Ovary (tissue), 9 donors: ENCODE data around the gene SAV1. TPM values are rescaled to one million over a fixed set of nuclear protein-coding genes. Genes with fewer than 3 reads are reported as not detected.

Source experiments
- DNase-seq, 5 donors: peaks; one replicate each; pipeline ENCODE4 v3.0.0-alpha.2; 2019 to 2020
- H3K27ac ChIP-seq, 2 donors: fragments of 200-600 bp; one replicate each; pipeline versions ENCODE4 v1.5.1 to v1.8.0; 2019 to 2022
- H3K27me3 ChIP-seq: fragments of 200-600 bp; one replicate; pipeline ENCODE4 v1.8.0; 2022
- H3K36me3 ChIP-seq: fragments of 200-600 bp; sonication (generic); one replicate; pipeline ENCODE4 v1.5.1; 2019
- H3K4me1 ChIP-seq: one replicate; pipeline ENCODE4 v1.8.1; 2013; ENCODE audit warnings: mild to moderate bottlenecking, moderate library complexity; ENCODE audit not compliant: insufficient read depth
- H3K4me3 ChIP-seq: fragments of 200-600 bp; sonication (generic); one replicate; pipeline ENCODE4 v1.5.1; 2017
- H3K9me3 ChIP-seq, 2 donors: fragments of 200-600 bp in 1 of 2; sonication (generic) in 1 of 2; one replicate each; pipeline versions ENCODE4 v1.5.1 to v1.8.1; 2013 to 2019; ENCODE audit warnings: mild to moderate bottlenecking in 1 of 2, moderate library complexity in 1 of 2
- EP300 ChIP-seq: sonication (generic); formaldehyde crosslinking; IDR thresholded peaks from one replicate; pipeline ENCODE4 v1.6.1; 2017; ENCODE audit warnings: antibody characterized with exemption
- POLR2A ChIP-seq: fragments of 450-650 bp; IDR thresholded peaks from one replicate; pipeline ENCODE4 v1.6.1; 2017; ENCODE audit warnings: antibody characterized with exemption, mild to moderate bottlenecking, moderate library complexity
- whole genome bisulfite sequencing, 3 donors: extraction: QIAGEN DNeasy Blood & Tissue Kit in 1 of 3; methylation state at CpG; one replicate each; pipeline versions ENCODE4 v1.1.5 to v1.1.7; 2013 to 2017; 5-methylcytosine and 5-hydroxymethylcytosine counted together
- intact Hi-C, 4 donors: fragments of 100-400 bp; cut with DNase I; formaldehyde crosslinking; loops; one replicate each; pipeline versions ENCODE4 v1.11.0 to v1.15.1; 2022 to 2023
- polyA plus RNA-seq, 2 donors: library from polyadenylated mRNA; stranded (reverse); fragments of 200-250 nt in 1 of 2; fragments of 350-450 nt in 1 of 2; fragmentation: Illumina TruSeq in 1 of 2; extraction: RNeasy Lipid Tissue Mini Kit (QIAGEN cat#74804) in 1 of 2; gene quantifications; one replicate each; pipeline ENCODE4 v1.2.3, GENCODE V29; 2013 to 2014
- total RNA-seq, 7 donors: library from RNA; depleted of rRNA in 2 of 7; stranded (reverse); fragments of >200 nt in 2 of 7; fragmentation: NEBNext Ultra II Directional in 3 of 7; extraction: Animal tissue kit (Norgen Biotek cat#: 25700) in 3 of 7; gene quantifications; one replicate each; pipeline versions ENCODE4 v1.1.0 to v1.2.4, GENCODE V29; 2016 to 2023
- TF ChIP-seq, protein P1 (sequence below), 3 donors: fragments of 450-650 bp in 2 of 3; fragments of 200-600 bp in 1 of 3; IDR thresholded peaks; one replicate each; pipeline versions ENCODE4 v1.5.1 to v1.8.0; 2016 to 2022; ENCODE audit warnings: antibody characterized with exemption in 3 of 3, mild to moderate bottlenecking in 1 of 3
- donor health status: DM: no; HTN: no; CAD: no; lungs with moderate emphysema.
- donor health status: DM: no; HTN: no; CAD: no.
- donor health status: Bipolar disorder and iron deficiency.
- donor health status: DM: yes; HTN: yes; CAD: no.
- donor health status: DM: no; HTN: no; CAD: no.
- donor health status: DM: yes; HTN: yes; CAD: no.

Gene SAV1
- total and polyA plus RNA-seq, 9 donors: 30.5 to 49.9 (median 45.8) TPM

DNA sequence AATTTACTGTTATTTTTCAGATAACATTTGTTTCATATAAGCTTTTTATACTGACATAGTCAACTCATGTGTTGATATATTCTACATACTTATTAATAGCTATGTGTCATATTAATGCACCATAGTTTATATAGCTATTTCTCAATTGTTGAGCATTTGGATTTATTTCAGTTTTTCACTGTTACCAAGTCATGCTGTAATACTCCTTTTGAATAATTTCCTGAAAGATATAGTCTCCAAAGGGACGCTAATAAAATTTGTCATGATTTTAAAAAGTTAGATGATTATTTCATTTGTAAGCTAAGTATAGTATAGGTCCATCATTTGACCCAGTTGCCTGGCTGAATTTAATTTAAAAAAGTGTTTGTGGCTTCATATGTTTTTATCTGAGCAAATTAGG, 60.3 kb downstream of the SAV1 start:
- no peaks in the 10 kb centered on the region for H3K9me3 ChIP-seq
- intact Hi-C loops: loop anchor here in 2 of 4 donors (10.0 kb wide), 1 partner anchor 167 kb away; no protein-coding TSS in a partner anchor
- H3K4me3 ChIP-seq: no peak overlapping the region
- no peak overlapping the region for H3K27ac ChIP-seq
- TF ChIP-seq EP300: no peak
- no peak for TF ChIP-seq POLR2A
- TF ChIP-seq, protein P1, sequence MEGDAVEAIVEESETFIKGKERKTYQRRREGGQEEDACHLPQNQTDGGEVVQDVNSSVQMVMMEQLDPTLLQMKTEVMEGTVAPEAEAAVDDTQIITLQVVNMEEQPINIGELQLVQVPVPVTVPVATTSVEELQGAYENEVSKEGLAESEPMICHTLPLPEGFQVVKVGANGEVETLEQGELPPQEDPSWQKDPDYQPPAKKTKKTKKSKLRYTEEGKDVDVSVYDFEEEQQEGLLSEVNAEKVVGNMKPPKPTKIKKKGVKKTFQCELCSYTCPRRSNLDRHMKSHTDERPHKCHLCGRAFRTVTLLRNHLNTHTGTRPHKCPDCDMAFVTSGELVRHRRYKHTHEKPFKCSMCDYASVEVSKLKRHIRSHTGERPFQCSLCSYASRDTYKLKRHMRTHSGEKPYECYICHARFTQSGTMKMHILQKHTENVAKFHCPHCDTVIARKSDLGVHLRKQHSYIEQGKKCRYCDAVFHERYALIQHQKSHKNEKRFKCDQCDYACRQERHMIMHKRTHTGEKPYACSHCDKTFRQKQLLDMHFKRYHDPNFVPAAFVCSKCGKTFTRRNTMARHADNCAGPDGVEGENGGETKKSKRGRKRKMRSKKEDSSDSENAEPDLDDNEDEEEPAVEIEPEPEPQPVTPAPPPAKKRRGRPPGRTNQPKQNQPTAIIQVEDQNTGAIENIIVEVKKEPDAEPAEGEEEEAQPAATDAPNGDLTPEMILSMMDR (IDR thresholded peaks at IDR 0.05): no peak
- no peak for DNase-seq
- no peaks in the 10 kb centered on the region for H3K4me1 ChIP-seq
- 81 to 99% (median 95%) methylated on average over 1 of the region's 1 CpG for WGBS, 3 donors
- H3K36me3 ChIP-seq: no peaks in the 10 kb centered on the region
- H3K27me3 ChIP-seq: no peaks in the 10 kb centered on the region

GRCh38 chr14:50607181-50607580, 60.9 kb downstream of the SAV1 start:
- Histone ChIP-seq H3K9me3 (no peaks in the 10 kb centered on the region), H3K4me3 (no peak overlapping the region), H3K27me3 (no peaks in the 10 kb centered on the region), H3K36me3 (no peaks in the 10 kb centered on the region), H3K4me1 (no peaks in the 10 kb centered on the region), H3K27ac (no peak overlapping the region)
- WGBS, 3 donors: 83 to 84% (median 84%) methylated on average over 3 of the region's 3 CpGs
- no peak for DNase-seq
- intact Hi-C loops: loop anchor here in 2 of 4 donors (10.0 kb wide), 1 partner anchor 168 kb away; no protein-coding TSS in a partner anchor
- TF ChIP-seq, protein P1 (IDR thresholded peaks at IDR 0.05): no peak
- TF ChIP-seq POLR2A: no peak
- no peak for TF ChIP-seq EP300

DNA sequence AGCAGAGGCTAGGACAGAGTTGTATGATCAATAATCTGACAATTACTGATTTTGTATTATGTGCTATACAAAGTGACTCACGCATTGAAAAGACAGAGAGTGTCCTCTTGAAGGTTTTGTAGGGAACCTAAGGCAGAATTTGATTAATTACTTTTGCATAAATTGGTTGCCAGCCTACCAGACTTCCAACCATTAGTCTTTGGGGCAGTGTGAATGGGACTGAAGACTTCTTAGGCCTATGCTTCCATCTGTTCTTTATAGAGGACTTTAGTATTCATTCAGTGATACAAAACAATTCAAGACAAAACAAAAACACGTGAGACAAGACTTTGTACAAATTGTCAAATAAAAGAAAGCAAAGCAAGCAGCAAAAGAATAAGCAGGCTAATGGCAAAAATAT, 61.6 kb downstream of the SAV1 start:
- Histone ChIP-seq H3K4me1 (no peaks in the 10 kb centered on the region), H3K27me3 (no peaks in the 10 kb centered on the region), H3K36me3 (no peaks in the 10 kb centered on the region), H3K27ac (no peak overlapping the region), H3K9me3 (no peaks in the 10 kb centered on the region), H3K4me3 (no peak overlapping the region)
- 57 to 70% (median 59%) methylated on average over 2 of the region's 2 CpGs for WGBS, 3 donors
- DNase-seq: no peak
- intact Hi-C loops: loop anchor here in 2 of 4 donors (10.0 kb wide), 1 partner anchor 168 kb away; no protein-coding TSS in a partner anchor
- TF ChIP-seq EP300 (no peak), POLR2A (no peak)
- TF ChIP-seq, protein P1 (IDR thresholded peaks at IDR 0.05): no peak

DNA sequence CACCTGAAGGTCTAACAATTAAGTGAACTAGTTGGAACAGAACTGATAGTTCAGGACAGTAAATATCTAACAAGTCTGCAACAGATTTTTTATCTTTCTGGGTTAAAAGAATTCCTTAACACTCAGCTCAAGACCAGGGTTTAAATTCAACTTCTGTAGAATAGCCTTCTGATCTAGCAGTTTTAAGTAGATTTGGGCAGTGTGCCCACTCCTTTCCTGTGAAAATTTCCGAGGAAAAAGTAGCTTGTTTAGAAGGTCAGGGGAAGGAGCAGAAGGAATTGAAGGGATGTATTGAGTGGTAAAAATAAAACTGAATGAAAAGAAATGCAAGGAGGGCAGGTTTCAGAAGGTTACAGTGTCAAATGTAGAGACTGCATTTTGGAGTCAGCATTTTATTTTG, 62.3 kb downstream of the SAV1 start:
- intact Hi-C loops: loop anchor here in 2 of 4 donors (10.0 kb wide), 1 partner anchor 169 kb away; no protein-coding TSS in a partner anchor
- 0 to 2% (median 0%) methylated on average over 1 of the region's 1 CpG for WGBS, 3 donors
- Histone ChIP-seq H3K36me3 (no peaks in the 10 kb centered on the region), H3K27me3 (no peaks in the 10 kb centered on the region), H3K4me3 (no peak overlapping the region), H3K27ac (no peak overlapping the region), H3K4me1 (no peaks in the 10 kb centered on the region), H3K9me3 (no peaks in the 10 kb centered on the region)
- DNase-seq: no peak
- TF ChIP-seq POLR2A (no peak), EP300 (no peak)
- TF ChIP-seq, protein P1 (IDR thresholded peaks at IDR 0.05): no peak
